ENCODE data around the gene PABPN1L. TPM values are rescaled to one million over a fixed set of nuclear protein-coding genes. Genes with fewer than 3 reads are reported as not detected.

The PABPN1L gene
- total and polyA plus RNA-seq, 10 donors: 0.26 to 1.3 (median 0.70) TPM; not detected in 4

- Histone ChIP-seq H3K36me3 (peaks cover 0 to 11% (median 6%) of the 10 kb centered on the region in 6 donors), H3K4me3 (no peak overlapping the region), H3K9me3 (no peaks in the 10 kb centered on the region), H3K27me3 (replicated peaks in 1 of 7) (peaks cover 0 to 41% (median 12%) of the 10 kb centered on the region in 7 donors), H3K4me1 (peaks cover 0 to 23% (median 15%) of the 10 kb centered on the region in 6 donors), H3K27ac (no peak overlapping the region)
- intact Hi-C loops (cut with DNase I; ENCODE audit: low total_unique reads): no loop called here
- 79 to 93% (median 82%) methylated on average over 18 to 24 of the region's 24 CpGs for WGBS, 5 donors
- TF ChIP-seq POLR2AphosphoS5 (IDR thresholded peaks at IDR 0.05) (no peak), POLR2A (IDR thresholded peaks at IDR 0.05) (no peak), CTCF (IDR thresholded peaks at IDR 0.05 in 8 of 11, conservative IDR thresholded peaks at IDR 0.05 in 3 of 11) (no peak)
- no peak for DNase-seq
Observed at GRCh38 chr16:88867581-88868246, 1.3 kb upstream of the PABPN1L start.

GRCh38 chr16:88865742-88866141, 718 bp downstream of the PABPN1L start:
- DNase-seq: no peak
- Histone ChIP-seq H3K36me3 (peaks cover 0 to 31% (median 25%) of the 10 kb centered on the region in 6 donors), H3K27me3 (replicated peaks in 1 of 7) (peaks cover 0 to 25% (median 5%) of the 10 kb centered on the region in 7 donors), H3K9me3 (no peaks in the 10 kb centered on the region), H3K4me1 (peaks cover 0 to 14% (median 8%) of the 10 kb centered on the region in 6 donors), H3K27ac (no peak overlapping the region), H3K4me3 (no peak overlapping the region)
- TF ChIP-seq POLR2AphosphoS5 (IDR thresholded peaks at IDR 0.05) (peak in 1 of 3 donors; percentile 36), CTCF (IDR thresholded peaks at IDR 0.05 in 8 of 11, conservative IDR thresholded peaks at IDR 0.05 in 3 of 11) (no peak), POLR2A (IDR thresholded peaks at IDR 0.05) (no peak)
- 86 to 97% (median 90%) methylated on average over 6 to 15 of the region's 15 CpGs for WGBS, 5 donors
- intact Hi-C loops (cut with DNase I; ENCODE audit: low total_unique reads): no loop called here

GRCh38 chr16:88865310-88865709, 1.1 kb downstream of the PABPN1L start:
- H3K4me1 ChIP-seq: peaks cover 0 to 14% (median 7%) of the 10 kb centered on the region in 6 donors
- no peak for DNase-seq
- intact Hi-C loops (cut with DNase I; ENCODE audit: low total_unique reads): no loop called here
- H3K9me3 ChIP-seq: no peaks in the 10 kb centered on the region
- no peak overlapping the region for H3K27ac ChIP-seq
- peaks cover 0 to 21% (median 3%) of the 10 kb centered on the region in 7 donors for H3K27me3 ChIP-seq (replicated peaks in 1 of 7)
- H3K4me3 ChIP-seq: no peak overlapping the region
- TF ChIP-seq POLR2AphosphoS5 (IDR thresholded peaks at IDR 0.05) (no peak), POLR2A (IDR thresholded peaks at IDR 0.05) (no peak), CTCF (IDR thresholded peaks at IDR 0.05 in 8 of 11, conservative IDR thresholded peaks at IDR 0.05 in 3 of 11) (no peak)
- WGBS, 5 donors: 78 to 83% (median 81%) methylated on average over 12 to 14 of the region's 14 CpGs
- peaks cover 0 to 35% (median 30%) of the 10 kb centered on the region in 6 donors for H3K36me3 ChIP-seq

- Histone ChIP-seq H3K4me3 (no peak overlapping the region), H3K9me3 (no peaks in the 10 kb centered on the region), H3K36me3 (peaks cover 0 to 43% (median 38%) of the 10 kb centered on the region in 6 donors), H3K4me1 (peaks cover 0 to 15% (median 12%) of the 10 kb centered on the region in 6 donors), H3K27ac (no peak overlapping the region), H3K27me3 (replicated peaks in 1 of 7) (peaks cover 0 to 13% (median 0%) of the 10 kb centered on the region in 7 donors)
- no peak for DNase-seq
- intact Hi-C loops (cut with DNase I; ENCODE audit: low total_unique reads): no loop called here
- no peak for TF ChIP-seq POLR2A (IDR thresholded peaks at IDR 0.05)
- no peak for TF ChIP-seq POLR2AphosphoS5 (IDR thresholded peaks at IDR 0.05)
- TF ChIP-seq CTCF (IDR thresholded peaks at IDR 0.05 in 8 of 11, conservative IDR thresholded peaks at IDR 0.05 in 3 of 11): no peak
- 70 to 93% (median 80%) methylated on average over 2 to 18 of the region's 18 CpGs for WGBS, 5 donors
Observed at GRCh38 chr16:88864521-88864920, 1.9 kb downstream of the PABPN1L start.
